ENCODE measurements around the gene PLD4. TPM values are rescaled to one million over a fixed set of nuclear protein-coding genes. Genes with fewer than 3 reads are reported as not detected.
"Not testable (repeated sequence)": the region's sequence is repeated elsewhere in the genome, so short reads cannot be mapped to it uniquely, and the experiment has no call there.

Gene PLD4
- total and polyA plus RNA-seq, 2 experiments from 2014 or later = not detected

DNA sequence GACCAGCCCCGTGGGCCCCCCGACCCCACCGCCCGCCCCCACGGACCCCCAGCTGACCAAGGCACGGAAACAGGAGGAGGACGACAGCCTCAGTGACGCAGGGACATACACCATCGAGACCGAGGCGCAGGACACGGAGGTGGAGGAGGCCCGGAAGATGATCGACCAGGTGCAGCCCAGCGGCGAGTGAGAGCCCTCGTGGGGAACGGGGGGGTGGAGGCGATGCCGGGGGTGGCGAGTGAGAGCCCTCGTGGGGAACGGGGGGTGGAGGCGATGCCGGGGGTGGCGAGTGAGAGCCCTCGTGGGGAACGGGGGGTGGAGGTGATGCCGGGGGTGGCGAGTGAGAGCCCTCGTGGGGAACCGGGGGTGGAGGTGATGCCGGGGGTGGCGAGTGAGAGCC, 40.3 kb upstream of the PLD4 start:
- H3K27ac ChIP-seq (ENCODE audit: low read depth); H2AFZ ChIP-seq; H3K27ac Mint-ChIP-seq; H3K4me3 ChIP-seq; H3K27me3 ChIP-seq (ENCODE audit: insufficient read depth); DNase-seq (ENCODE audit: low spot score); H3K4me1 Mint-ChIP-seq; H3K27me3 Mint-ChIP-seq (ENCODE audit: insufficient read depth, low read depth, poor library complexity); H3K79me2 ChIP-seq (replicated peaks; ENCODE audit: insufficient read depth); H3K9me2 ChIP-seq (ENCODE audit: insufficient read depth); H3K9me3 Mint-ChIP-seq; H3K36me3 ChIP-seq (ENCODE audit: insufficient read depth); H3K4me3 Mint-ChIP-seq; ATAC-seq; H3K4me1 ChIP-seq (ENCODE audit: insufficient read depth); H3K4me2 ChIP-seq; H3K36me3 Mint-ChIP-seq (ENCODE audit: low read depth); H3F3A ChIP-seq (replicated peaks; ENCODE audit: low read depth); H4K20me1 ChIP-seq (replicated peaks; ENCODE audit: insufficient read depth): not testable (repeated sequence)

DNA sequence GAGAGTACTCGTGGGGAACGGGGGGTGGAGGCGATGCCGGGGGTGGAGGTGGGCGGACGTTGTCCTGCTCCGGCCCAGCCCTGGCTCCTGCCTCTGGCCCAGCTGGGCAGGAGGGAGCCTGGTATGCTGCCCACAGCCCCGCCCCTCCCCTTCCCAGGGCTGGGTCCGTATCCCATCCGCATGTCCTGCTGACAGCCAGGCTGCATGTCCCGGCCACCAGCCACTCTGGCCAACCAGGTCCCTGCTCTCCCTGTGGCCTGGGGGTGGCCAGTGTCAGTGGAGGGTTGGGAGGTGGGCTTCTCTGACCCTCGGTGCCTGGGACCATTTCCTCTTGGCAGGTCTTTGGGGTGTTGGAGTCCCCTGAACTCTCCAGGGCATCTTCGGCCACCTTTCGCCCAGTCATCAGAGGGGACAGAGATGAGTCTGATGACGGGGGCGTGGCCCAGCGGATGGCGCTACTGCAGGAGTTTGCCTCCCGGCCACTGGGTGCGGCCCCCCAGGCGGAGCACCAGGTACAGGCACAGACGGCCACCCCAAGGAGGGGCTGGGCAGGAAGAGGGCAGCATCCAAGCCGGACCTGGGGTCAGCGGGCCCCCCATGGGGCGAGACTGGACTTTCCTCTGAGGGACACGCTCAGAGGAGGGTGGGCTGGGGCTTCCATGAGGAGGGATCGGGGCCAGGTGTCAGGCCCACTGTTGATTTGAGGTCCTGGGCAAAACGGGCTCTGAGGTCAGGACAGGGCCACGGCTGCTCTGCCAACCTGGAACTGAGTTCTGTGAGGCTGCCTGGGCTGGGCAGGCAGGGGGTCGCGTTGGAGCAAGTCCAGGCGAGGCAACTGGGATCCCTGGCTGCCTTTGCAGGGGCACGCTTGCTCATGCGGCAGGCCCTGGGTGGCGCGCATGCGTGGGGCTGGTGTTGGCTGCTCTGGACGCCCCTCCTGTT, 39.4 kb upstream of the PLD4 start:
- no peak overlapping the region for H3K27ac Mint-ChIP-seq
- TF ChIP-seq, protein P1, sequence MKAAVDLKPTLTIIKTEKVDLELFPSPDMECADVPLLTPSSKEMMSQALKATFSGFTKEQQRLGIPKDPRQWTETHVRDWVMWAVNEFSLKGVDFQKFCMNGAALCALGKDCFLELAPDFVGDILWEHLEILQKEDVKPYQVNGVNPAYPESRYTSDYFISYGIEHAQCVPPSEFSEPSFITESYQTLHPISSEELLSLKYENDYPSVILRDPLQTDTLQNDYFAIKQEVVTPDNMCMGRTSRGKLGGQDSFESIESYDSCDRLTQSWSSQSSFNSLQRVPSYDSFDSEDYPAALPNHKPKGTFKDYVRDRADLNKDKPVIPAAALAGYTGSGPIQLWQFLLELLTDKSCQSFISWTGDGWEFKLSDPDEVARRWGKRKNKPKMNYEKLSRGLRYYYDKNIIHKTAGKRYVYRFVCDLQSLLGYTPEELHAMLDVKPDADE (IDR thresholded peaks at IDR 0.05) = no peak
- TF ChIP-seq STAT1 (IDR thresholded peaks at IDR 0.05; ENCODE audit: unreplicated experiment) (no peak), JUNB (IDR thresholded peaks at IDR 0.05; ENCODE audit: unreplicated experiment) (no peak), NANOG (IDR thresholded peaks at IDR 0.05; ENCODE audit: borderline replicate concordance) (no peak), ZNF114 (CRISPR knock-in tag; IDR thresholded peaks at IDR 0.05) (no peak), ZNF331 (CRISPR knock-in tag; IDR thresholded peaks at IDR 0.05; ENCODE audit: low read depth) (no peak), EZH2 (IDR thresholded peaks at IDR 0.05; ENCODE audit: low read depth, unreplicated experiment) (no peak), POLR2AphosphoS5 (IDR thresholded peaks at IDR 0.05; ENCODE audit: low read depth) (no peak), CREB1 (CRISPR knock-in tag; IDR thresholded peaks at IDR 0.05; ENCODE audit: low read depth) (no peak)
- TF ChIP-seq, protein P2, sequence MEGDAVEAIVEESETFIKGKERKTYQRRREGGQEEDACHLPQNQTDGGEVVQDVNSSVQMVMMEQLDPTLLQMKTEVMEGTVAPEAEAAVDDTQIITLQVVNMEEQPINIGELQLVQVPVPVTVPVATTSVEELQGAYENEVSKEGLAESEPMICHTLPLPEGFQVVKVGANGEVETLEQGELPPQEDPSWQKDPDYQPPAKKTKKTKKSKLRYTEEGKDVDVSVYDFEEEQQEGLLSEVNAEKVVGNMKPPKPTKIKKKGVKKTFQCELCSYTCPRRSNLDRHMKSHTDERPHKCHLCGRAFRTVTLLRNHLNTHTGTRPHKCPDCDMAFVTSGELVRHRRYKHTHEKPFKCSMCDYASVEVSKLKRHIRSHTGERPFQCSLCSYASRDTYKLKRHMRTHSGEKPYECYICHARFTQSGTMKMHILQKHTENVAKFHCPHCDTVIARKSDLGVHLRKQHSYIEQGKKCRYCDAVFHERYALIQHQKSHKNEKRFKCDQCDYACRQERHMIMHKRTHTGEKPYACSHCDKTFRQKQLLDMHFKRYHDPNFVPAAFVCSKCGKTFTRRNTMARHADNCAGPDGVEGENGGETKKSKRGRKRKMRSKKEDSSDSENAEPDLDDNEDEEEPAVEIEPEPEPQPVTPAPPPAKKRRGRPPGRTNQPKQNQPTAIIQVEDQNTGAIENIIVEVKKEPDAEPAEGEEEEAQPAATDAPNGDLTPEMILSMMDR (conservative IDR thresholded peaks at IDR 0.05; ENCODE audit: low read depth in 2 of 2) = no peak
- TF ChIP-seq, protein P3, sequence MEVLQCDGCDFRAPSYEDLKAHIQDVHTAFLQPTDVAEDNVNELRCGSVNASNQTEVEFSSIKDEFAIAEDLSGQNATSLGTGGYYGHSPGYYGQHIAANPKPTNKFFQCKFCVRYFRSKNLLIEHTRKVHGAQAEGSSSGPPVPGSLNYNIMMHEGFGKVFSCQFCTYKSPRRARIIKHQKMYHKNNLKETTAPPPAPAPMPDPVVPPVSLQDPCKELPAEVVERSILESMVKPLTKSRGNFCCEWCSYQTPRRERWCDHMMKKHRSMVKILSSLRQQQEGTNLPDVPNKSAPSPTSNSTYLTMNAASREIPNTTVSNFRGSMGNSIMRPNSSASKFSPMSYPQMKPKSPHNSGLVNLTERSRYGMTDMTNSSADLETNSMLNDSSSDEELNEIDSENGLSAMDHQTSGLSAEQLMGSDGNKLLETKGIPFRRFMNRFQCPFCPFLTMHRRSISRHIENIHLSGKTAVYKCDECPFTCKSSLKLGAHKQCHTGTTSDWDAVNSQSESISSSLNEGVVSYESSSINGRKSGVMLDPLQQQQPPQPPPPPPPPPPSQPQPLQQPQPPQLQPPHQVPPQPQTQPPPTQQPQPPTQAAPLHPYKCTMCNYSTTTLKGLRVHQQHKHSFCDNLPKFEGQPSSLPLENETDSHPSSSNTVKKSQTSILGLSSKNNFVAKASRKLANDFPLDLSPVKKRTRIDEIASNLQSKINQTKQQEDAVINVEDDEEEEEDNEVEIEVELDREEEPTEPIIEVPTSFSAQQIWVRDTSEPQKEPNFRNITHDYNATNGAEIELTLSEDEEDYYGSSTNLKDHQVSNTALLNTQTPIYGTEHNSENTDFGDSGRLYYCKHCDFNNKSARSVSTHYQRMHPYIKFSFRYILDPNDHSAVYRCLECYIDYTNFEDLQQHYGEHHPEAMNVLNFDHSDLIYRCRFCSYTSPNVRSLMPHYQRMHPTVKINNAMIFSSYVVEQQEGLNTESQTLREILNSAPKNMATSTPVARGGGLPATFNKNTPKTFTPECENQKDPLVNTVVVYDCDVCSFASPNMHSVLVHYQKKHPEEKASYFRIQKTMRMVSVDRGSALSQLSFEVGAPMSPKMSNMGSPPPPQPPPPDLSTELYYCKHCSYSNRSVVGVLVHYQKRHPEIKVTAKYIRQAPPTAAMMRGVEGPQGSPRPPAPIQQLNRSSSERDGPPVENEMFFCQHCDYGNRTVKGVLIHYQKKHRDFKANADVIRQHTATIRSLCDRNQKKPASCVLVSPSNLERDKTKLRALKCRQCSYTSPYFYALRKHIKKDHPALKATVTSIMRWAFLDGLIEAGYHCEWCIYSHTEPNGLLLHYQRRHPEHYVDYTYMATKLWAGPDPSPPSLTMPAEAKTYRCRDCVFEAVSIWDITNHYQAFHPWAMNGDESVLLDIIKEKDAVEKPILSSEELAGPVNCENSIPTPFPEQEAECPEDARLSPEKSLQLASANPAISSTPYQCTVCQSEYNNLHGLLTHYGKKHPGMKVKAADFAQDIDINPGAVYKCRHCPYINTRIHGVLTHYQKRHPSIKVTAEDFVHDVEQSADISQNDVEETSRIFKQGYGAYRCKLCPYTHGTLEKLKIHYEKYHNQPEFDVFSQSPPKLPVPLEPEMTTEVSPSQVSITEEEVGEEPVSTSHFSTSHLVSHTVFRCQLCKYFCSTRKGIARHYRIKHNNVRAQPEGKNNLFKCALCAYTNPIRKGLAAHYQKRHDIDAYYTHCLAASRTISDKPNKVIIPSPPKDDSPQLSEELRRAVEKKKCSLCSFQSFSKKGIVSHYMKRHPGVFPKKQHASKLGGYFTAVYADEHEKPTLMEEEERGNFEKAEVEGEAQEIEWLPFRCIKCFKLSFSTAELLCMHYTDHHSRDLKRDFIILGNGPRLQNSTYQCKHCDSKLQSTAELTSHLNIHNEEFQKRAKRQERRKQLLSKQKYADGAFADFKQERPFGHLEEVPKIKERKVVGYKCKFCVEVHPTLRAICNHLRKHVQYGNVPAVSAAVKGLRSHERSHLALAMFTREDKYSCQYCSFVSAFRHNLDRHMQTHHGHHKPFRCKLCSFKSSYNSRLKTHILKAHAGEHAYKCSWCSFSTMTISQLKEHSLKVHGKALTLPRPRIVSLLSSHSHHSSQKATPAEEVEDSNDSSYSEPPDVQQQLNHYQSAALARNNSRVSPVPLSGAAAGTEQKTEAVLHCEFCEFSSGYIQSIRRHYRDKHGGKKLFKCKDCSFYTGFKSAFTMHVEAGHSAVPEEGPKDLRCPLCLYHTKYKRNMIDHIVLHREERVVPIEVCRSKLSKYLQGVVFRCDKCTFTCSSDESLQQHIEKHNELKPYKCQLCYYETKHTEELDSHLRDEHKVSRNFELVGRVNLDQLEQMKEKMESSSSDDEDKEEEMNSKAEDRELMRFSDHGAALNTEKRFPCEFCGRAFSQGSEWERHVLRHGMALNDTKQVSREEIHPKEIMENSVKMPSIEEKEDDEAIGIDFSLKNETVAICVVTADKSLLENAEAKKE (CRISPR knock-in tag; IDR thresholded peaks at IDR 0.05) = no peak

More for the DNA sequence above, 39.4 kb upstream of the PLD4 start:
- Mint-ChIP-seq H3K9me3 (no peaks in the 10 kb centered on the region), H3K27me3 (ENCODE audit: insufficient read depth, low read depth, poor library complexity) (no peaks in the 10 kb centered on the region), H3K36me3 (ENCODE audit: low read depth) (peaks cover 6% of the 10 kb centered on the region; the same call in 1 of the 3 replicates), H3K4me3 (no peak overlapping the region), H3K4me1 (no peaks in the 10 kb centered on the region)
- Histone ChIP-seq H3F3A (replicated peaks; ENCODE audit: low read depth) (no peaks in the 10 kb centered on the region), H3K9me2 (ENCODE audit: insufficient read depth) (no peaks in the 10 kb centered on the region), H3K36me3 (ENCODE audit: insufficient read depth) (no peaks in the 10 kb centered on the region), H2AFZ (no peak overlapping the region), H3K4me2 (no peak overlapping the region), H3K79me2 (replicated peaks; ENCODE audit: insufficient read depth) (no peaks in the 10 kb centered on the region), H3K4me1 (ENCODE audit: insufficient read depth) (no peaks in the 10 kb centered on the region), H4K20me1 (replicated peaks; ENCODE audit: insufficient read depth) (no peaks in the 10 kb centered on the region), H3K27me3 (ENCODE audit: insufficient read depth) (no peaks in the 10 kb centered on the region), H3K27ac (ENCODE audit: low read depth) (no peak overlapping the region), H3K4me3 (no peak overlapping the region)
- no peak for DNase-seq (ENCODE audit: low spot score)
- ATAC-seq = no peak
